GM12874 (cell line): ENCODE data around the gene DNAJB6.

Source experiments
- CTCF ChIP-seq: IDR thresholded peaks from 2 replicates; pipeline ENCODE4 v1.5.1; 2011; ENCODE audit warnings: low read depth, mild to moderate bottlenecking, control low read depth, low read length, moderate library complexity; ENCODE audit not compliant: insufficient read depth

DNAJB6 gene

GRCh38 chr7:157375410-157375809 is 38.6 kb downstream of the DNAJB6 start:
- TF ChIP-seq CTCF, result no peak

GRCh38 chr7:157377436-157378124 is 40.8 kb downstream of the DNAJB6 start:
- no peak for TF ChIP-seq CTCF

- no peak for TF ChIP-seq CTCF
These were observed 41.6 kb downstream of the DNAJB6 start for GRCh38 chr7:157378390-157378789.

GRCh38 chr7:157379493-157379892 is 42.7 kb downstream of the DNAJB6 start:
- TF ChIP-seq CTCF, result no peak

- no peak for TF ChIP-seq CTCF
These were observed 43.6 kb downstream of the DNAJB6 start for GRCh38 chr7:157380416-157380815.

GRCh38 chr7:157383868-157384267 is 47.1 kb downstream of the DNAJB6 start:
- no peak for TF ChIP-seq CTCF

GRCh38 chr7:157384301-157384700 is 47.5 kb downstream of the DNAJB6 start:
- TF ChIP-seq CTCF, result no peak
